Erythroblast (primary cell): ENCODE data around the gene RNGTT.

ENCODE experiments used
- GATA1 ChIP-seq: IDR thresholded peaks from 2 replicates; pipeline ENCODE4 v1.6.1; 2011; ENCODE audit warnings: low read depth, mild to moderate bottlenecking, control low read depth, low read length, moderate library complexity
- POLR2A ChIP-seq: IDR thresholded peaks from 2 replicates; pipeline ENCODE4 v1.6.1; 2011; ENCODE audit warnings: mild to moderate bottlenecking, low read length

GRCh38 chr6:88662653-88663174, 300.7 kb downstream of the RNGTT start:
- no peak for TF ChIP-seq POLR2A
- no peak for TF ChIP-seq GATA1
